H54 (cell line): ENCODE measurements around the gene LRRC18.

Source experiments
- DNase-seq: peaks from one replicate; pipeline ENCODE4 v3.0.0; 2011; ENCODE audit warnings: low spot score, mixed read lengths; ENCODE audit not compliant: insufficient read length
- FAIRE-seq: peaks from 3 replicates; lab custom pipeline; 2011; peaks lifted over from hg19 to GRCh38; lab: Jason Lieb, UNC
- POLR2A ChIP-seq: IDR thresholded peaks from 2 replicates; pipeline ENCODE4 v1.6.1; 2011; ENCODE audit warnings: low read depth, mild to moderate bottlenecking, low read length

Gene LRRC18

GRCh38 chr10:48958598-48959190 lies 19.1 kb upstream of the LRRC18 start:
- TF ChIP-seq POLR2A, result no peak
- FAIRE-seq (no peak), DNase-seq (no peak)

- TF ChIP-seq POLR2A, result no peak
- DNase-seq (no peak), FAIRE-seq (no peak)
Observed at GRCh38 chr10:48957361-48958151, 17.9 kb upstream of the LRRC18 start.

GRCh38 chr10:48951707-48952106 lies 12.1 kb upstream of the LRRC18 start:
- DNase-seq (no peak), FAIRE-seq (no peak)
- no peak for TF ChIP-seq POLR2A

GRCh38 chr10:48948470-48949037 lies 8.9 kb upstream of the LRRC18 start:
- FAIRE-seq (no peak), DNase-seq (no peak)
- no peak for TF ChIP-seq POLR2A

- FAIRE-seq (no peak), DNase-seq (no peak)
- no peak for TF ChIP-seq POLR2A
Observed at GRCh38 chr10:48947690-48948469, 8.2 kb upstream of the LRRC18 start.

GRCh38 chr10:48946891-48947500 lies 7.4 kb upstream of the LRRC18 start:
- DNase-seq (no peak), FAIRE-seq (no peak)
- TF ChIP-seq POLR2A, result no peak

- TF ChIP-seq POLR2A, result no peak
- DNase-seq, result no peak
- FAIRE-seq, result no peak
Observed at GRCh38 chr10:48946332-48946731, 6.7 kb upstream of the LRRC18 start.

GRCh38 chr10:48945441-48946130 lies 5.9 kb upstream of the LRRC18 start:
- TF ChIP-seq POLR2A, result no peak
- FAIRE-seq (no peak), DNase-seq (no peak)

GRCh38 chr10:48944171-48944570 lies 4.5 kb upstream of the LRRC18 start:
- DNase-seq, result no peak
- no peak for TF ChIP-seq POLR2A
- no peak for FAIRE-seq

GRCh38 chr10:48943096-48943495 lies 3.5 kb upstream of the LRRC18 start:
- no peak for TF ChIP-seq POLR2A
- FAIRE-seq, result no peak
- DNase-seq, result no peak

- DNase-seq (no peak), FAIRE-seq (no peak)
- TF ChIP-seq POLR2A, result no peak
Observed at GRCh38 chr10:48941427-48942075, 1.9 kb upstream of the LRRC18 start.

GRCh38 chr10:48940958-48941357 lies 1.3 kb upstream of the LRRC18 start:
- no peak for TF ChIP-seq POLR2A
- FAIRE-seq (no peak), DNase-seq (no peak)
